Common myeloid progenitor, CD34-positive (primary cell): ENCODE measurements around the gene ATP5PO.

Experiments used
- CTCF ChIA-PET: fragments of 350-600 bp; sonication (Branson Sonifier 250); formaldehyde crosslinking; loops from one replicate; lab custom pipeline; 2021; ENCODE audit warnings: antibody characterized with exemption; lab: Charles Lee
- POLR2A ChIA-PET: fragments of 350-600 bp; sonication (Branson Sonifier 250); formaldehyde crosslinking; loops from one replicate; lab custom pipeline; 2021; ENCODE audit warnings: antibody characterized with exemption; lab: Charles Lee
- DNase-seq, 3 donors: peaks; one replicate each; pipeline versions ENCODE4 v3.0.0 to v3.0.0-alpha.2; 2013
- H3K27ac ChIP-seq, 2 experiments: 1 replicate in 1 of 2; 2 replicates in 1 of 2; pipeline ENCODE4 v1.7.0; 2013; ENCODE audit warnings: inconsistent platforms in 2 of 2, low read length in 2 of 2, mild to moderate bottlenecking in 2 of 2, low read depth in 1 of 2, moderate library complexity in 1 of 2; ENCODE audit not compliant: severe bottlenecking in 2 of 2, insufficient read depth in 1 of 2, poor library complexity in 1 of 2
- H3K27me3 ChIP-seq, 5 experiments: replicated peaks in 2 of 5; 1 replicate in 3 of 5; 2 replicates in 2 of 5; pipeline versions ENCODE4 v1.6.1 to v1.7.0; 2013; ENCODE audit warnings: low read length in 4 of 5, mild to moderate bottlenecking in 2 of 5, moderate library complexity in 2 of 5, inconsistent platforms in 1 of 5; ENCODE audit not compliant: insufficient read depth in 5 of 5, control insufficient read depth in 4 of 5
- H3K36me3 ChIP-seq, 4 experiments: 1 replicate in 2 of 4; 2 replicates in 2 of 4; pipeline versions ENCODE4 v1.6.1 to v1.7.0; 2013; ENCODE audit warnings: low read length in 3 of 4, control low read depth in 1 of 4, mild to moderate bottlenecking in 1 of 4; ENCODE audit not compliant: control insufficient read depth in 4 of 4, insufficient read depth in 4 of 4
- H3K4me1 ChIP-seq, 4 experiments: 1 replicate in 3 of 4; 2 replicates in 1 of 4; pipeline versions ENCODE4 v1.6.1 to v1.7.1; 2013; ENCODE audit warnings: low read length in 3 of 4, mild to moderate bottlenecking in 3 of 4, control low read depth in 1 of 4, inconsistent platforms in 1 of 4, moderate library complexity in 1 of 4; ENCODE audit not compliant: control insufficient read depth in 4 of 4, insufficient read depth in 4 of 4; ENCODE audit errors: control extremely low read depth in 1 of 4
- H3K4me3 ChIP-seq, 7 experiments: 1 replicate in 4 of 7; 2 replicates in 3 of 7; pipeline versions ENCODE4 v1.5.1 to v1.7.0; 2013; ENCODE audit warnings: mild to moderate bottlenecking in 7 of 7, low read length in 6 of 7, moderate library complexity in 6 of 7, inconsistent platforms in 2 of 7, low read depth in 2 of 7, control low read depth in 1 of 7; ENCODE audit not compliant: insufficient read depth in 4 of 7, control insufficient read depth in 1 of 7; ENCODE audit errors: extremely low read depth in 1 of 7
- H3K9me3 ChIP-seq, 5 experiments: 1 replicate in 4 of 5; 2 replicates in 1 of 5; pipeline versions ENCODE4 v1.6.1 to v1.7.1; 2013; ENCODE audit warnings: low read length in 4 of 5, mild to moderate bottlenecking in 2 of 5, inconsistent platforms in 1 of 5, low read depth in 1 of 5, moderate library complexity in 1 of 5; ENCODE audit not compliant: control insufficient read depth in 4 of 5, insufficient read depth in 2 of 5; ENCODE audit errors: control extremely low read depth in 1 of 5
- WGBS: methylation state at CpG from one replicate; pipeline ENCODE4 v1.1.5; 2013; ENCODE audit not compliant: insufficient coverage; 5-methylcytosine and 5-hydroxymethylcytosine counted together

ATP5PO gene

DNA sequence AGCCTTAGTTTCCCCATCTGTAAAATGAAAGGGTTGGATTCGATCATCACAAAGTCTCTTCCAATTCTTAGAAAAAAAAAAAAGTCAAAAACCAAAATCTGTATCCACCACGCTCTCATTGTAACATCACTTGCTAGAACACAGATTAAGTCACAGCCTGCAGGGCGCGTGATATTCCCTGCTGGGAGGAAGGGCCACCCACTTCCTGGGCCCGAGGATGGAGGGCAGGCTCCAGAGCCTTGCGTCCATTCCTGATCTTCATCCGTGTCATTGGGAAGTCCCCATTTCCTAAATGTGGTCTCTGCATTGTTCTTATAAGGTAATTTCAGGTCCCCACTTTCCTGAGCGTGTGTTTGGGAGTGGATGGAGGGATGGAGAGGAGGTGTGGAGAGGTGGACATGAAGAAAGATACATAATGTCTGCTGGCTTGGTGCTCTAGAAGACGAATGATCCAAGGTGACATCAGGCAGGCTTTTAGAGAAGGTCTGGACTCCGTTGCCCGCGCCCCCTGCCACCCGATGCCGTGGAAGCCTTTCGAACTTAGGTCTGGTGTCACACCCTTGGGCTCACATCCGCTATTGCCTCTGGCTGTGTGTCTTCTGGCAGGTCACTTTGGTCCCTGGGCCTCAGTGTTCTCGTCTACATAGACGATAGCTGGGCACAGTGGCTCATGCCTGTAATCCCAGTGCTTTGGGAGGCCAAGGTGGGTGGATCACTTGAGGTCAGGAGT, 56.1 kb downstream of the ATP5PO start:
- Histone ChIP-seq H3K36me3 (no peaks in the 10 kb centered on the region), H3K4me3 (no peak overlapping the region), H3K27ac (no peak overlapping the region), H3K9me3 (no peaks in the 10 kb centered on the region), H3K27me3 (no peaks in the 10 kb centered on the region), H3K4me1 (peaks cover 0 to 3% (median 0%) of the 10 kb centered on the region in 4 experiments)
- DNase-seq: no peak
- ChIA-PET POLR2A (no interaction called here), CTCF (no interaction called here)
- WGBS: 97% methylated on average over 17 of the region's 18 CpGs

GRCh38 chr21:33858667-33859372, 56.8 kb downstream of the ATP5PO start:
- WGBS: 98% methylated on average over 12 of the region's 15 CpGs
- ChIA-PET CTCF (no interaction called here), POLR2A (no interaction called here)

DNA sequence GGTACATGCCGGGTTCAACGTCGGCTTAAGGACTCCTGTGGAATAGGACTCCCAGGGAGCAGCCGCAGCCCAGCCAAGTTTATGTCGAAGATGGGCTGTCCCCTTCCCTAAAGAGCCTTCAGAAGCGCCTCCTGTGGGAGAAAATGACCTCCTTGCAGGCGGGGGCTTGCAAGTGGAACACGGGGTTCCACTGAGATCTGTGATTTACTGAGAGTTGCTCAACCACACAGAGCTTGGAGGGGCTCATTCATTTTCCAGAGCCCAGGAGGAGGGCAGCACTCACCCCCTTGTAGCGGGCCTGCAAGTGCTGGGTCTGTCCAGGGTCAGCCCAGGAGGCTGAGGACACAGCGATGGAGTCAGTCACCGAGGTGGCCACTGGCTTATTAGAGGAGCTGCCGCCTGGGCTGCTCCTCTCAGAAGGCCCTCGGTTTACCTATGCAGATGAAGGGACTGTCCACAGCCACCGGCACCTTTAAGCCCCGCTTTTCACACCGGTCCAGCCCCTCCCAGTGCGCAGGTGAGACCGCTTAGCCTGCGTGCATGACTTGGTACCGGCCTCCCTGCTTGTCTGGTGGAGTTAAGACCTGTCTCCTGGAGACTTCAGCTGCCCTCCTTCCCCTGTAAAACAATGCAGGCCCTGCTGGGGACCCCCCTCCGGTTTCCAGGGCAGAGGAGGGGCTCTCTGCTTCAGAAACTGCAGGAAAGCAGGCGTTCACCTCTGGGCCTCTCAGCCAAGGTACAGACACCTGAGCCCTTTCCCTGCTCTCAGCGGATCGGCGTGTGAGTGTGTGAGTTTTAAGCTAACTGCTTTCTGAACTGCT, 57.5 kb downstream of the ATP5PO start:
- Histone ChIP-seq H3K36me3 (no peaks in the 10 kb centered on the region), H3K4me3 (no peak overlapping the region), H3K9me3 (no peaks in the 10 kb centered on the region), H3K4me1 (peaks cover 0 to 3% (median 0%) of the 10 kb centered on the region in 4 experiments), H3K27ac (no peak overlapping the region), H3K27me3 (no peaks in the 10 kb centered on the region)
- 92% methylated on average over 16 of the region's 25 CpGs for WGBS
- POLR2A ChIA-PET: no interaction called here
- CTCF ChIA-PET: no interaction called here
- DNase-seq: no peak

More at GRCh38 chr21:33858667-33859372, 56.8 kb downstream of the ATP5PO start:
- no peaks in the 10 kb centered on the region for H3K36me3 ChIP-seq
- H3K4me1 ChIP-seq: peaks cover 0 to 3% (median 0%) of the 10 kb centered on the region in 4 experiments
- no peak overlapping the region for H3K4me3 ChIP-seq
- no peaks in the 10 kb centered on the region for H3K27me3 ChIP-seq
- H3K9me3 ChIP-seq: no peaks in the 10 kb centered on the region
- no peak for DNase-seq
- H3K27ac ChIP-seq: no peak overlapping the region

- H3K27me3 ChIP-seq: no peaks in the 10 kb centered on the region
- no peak overlapping the region for H3K27ac ChIP-seq
- 90% methylated on average over 13 of the region's 17 CpGs for WGBS
- ChIA-PET CTCF (no interaction called here), POLR2A (no interaction called here)
- no peaks in the 10 kb centered on the region for H3K36me3 ChIP-seq
- no peak overlapping the region for H3K4me3 ChIP-seq
- H3K4me1 ChIP-seq: no peaks in the 10 kb centered on the region
- H3K9me3 ChIP-seq: no peaks in the 10 kb centered on the region
- no peak for DNase-seq
Measured at GRCh38 chr21:33856893-33857527, 58.6 kb downstream of the ATP5PO start.

DNA sequence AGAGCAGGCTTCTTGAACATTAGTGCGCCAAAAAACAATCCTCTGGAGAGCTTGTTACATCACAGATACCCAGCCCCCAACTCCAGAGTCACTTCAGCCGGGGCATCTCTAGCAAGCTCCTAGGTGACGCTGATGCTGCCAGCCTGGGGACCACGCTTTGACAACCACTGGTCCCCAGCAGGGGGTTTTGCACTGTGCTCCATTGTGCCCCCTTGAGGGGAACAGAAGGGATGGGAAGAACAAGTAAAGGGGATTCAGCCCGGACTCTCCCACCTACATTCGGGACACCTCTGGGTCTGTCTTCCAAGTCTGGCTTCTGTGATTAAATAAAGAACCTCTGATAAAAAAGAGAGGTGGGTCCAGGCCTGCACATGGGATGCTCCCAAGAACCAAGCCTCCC, 60.4 kb downstream of the ATP5PO start:
- ChIA-PET POLR2A (interaction anchor here (0.6 kb wide), 1 partner anchor 222 kb away, joined by 5 read pairs; no protein-coding TSS in a partner anchor), CTCF (interaction anchor here (1.0 kb wide), 1 partner anchor 9 kb away, joined by 5 read pairs; no protein-coding TSS in a partner anchor)
- Histone ChIP-seq H3K36me3 (no peaks in the 10 kb centered on the region), H3K27ac (no peak overlapping the region), H3K4me3 (no peak overlapping the region), H3K27me3 (no peaks in the 10 kb centered on the region), H3K4me1 (no peaks in the 10 kb centered on the region), H3K9me3 (no peaks in the 10 kb centered on the region)
- 92% methylated on average over 2 of the region's 6 CpGs for WGBS
- peak in 2 of 3 donors; percentile 8 to 9 for DNase-seq

DNA sequence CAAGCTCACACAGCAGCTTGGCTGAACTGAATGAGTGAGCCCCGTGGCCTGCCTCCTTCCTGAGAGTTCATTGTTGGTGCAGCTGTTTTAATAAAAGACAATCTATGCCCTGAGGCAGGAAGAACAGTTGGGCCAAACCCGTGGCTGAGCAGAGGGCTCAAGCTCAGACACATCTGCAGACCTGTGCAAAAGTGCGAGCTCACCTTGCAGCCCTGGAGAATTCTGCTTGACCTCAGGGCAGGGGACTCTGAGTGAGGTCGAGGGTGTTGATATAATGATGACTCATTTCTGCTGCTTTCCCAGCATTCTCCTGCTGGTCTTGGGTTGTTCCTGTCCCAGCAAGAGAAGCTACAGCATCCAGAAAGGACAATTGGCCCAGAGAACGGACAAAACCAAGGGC, 61.0 kb downstream of the ATP5PO start:
- H3K36me3 ChIP-seq: no peaks in the 10 kb centered on the region
- CTCF ChIA-PET: interaction anchor here (1.0 kb wide), 1 partner anchor 9 kb away, joined by 5 read pairs; no protein-coding TSS in a partner anchor
- no peak overlapping the region for H3K27ac ChIP-seq
- 68% methylated on average over 5 of the region's 5 CpGs for WGBS
- POLR2A ChIA-PET: no interaction called here
- H3K4me1 ChIP-seq: no peaks in the 10 kb centered on the region
- no peaks in the 10 kb centered on the region for H3K27me3 ChIP-seq
- no peaks in the 10 kb centered on the region for H3K9me3 ChIP-seq
- DNase-seq: no peak
- no peak overlapping the region for H3K4me3 ChIP-seq
